HG02970 (cell line): ENCODE results near the gene FCER1G.
"Not testable (repeated sequence)": the region's sequence is repeated elsewhere in the genome, so short reads cannot be mapped to it uniquely, and the experiment has no call there.

Experiments
- ATAC-seq: cut with Tn5 transposase; IDR thresholded peaks from one replicate; pipeline ENCODE4 v1.9.1; 2021; ENCODE audit warnings: mild to moderate bottlenecking, moderate library complexity, moderate number of reproducible peaks; ENCODE audit not compliant: unreplicated experiment, low FRiP score

FCER1G gene

GRCh38 chr1:161226759-161227158, 11.7 kb downstream of the FCER1G start:
- ATAC-seq = no peak

GRCh38 chr1:161227196-161227871, 12.2 kb downstream of the FCER1G start:
- ATAC-seq = no peak

GRCh38 chr1:161228032-161228431, 12.9 kb downstream of the FCER1G start:
- ATAC-seq = no peak

- ATAC-seq = no peak
Measured at GRCh38 chr1:161229896-161230295, 14.8 kb downstream of the FCER1G start.

GRCh38 chr1:161230762-161231161, 15.7 kb downstream of the FCER1G start:
- ATAC-seq = no peak

- no peak for ATAC-seq
Measured at GRCh38 chr1:161233102-161233501, 18.0 kb downstream of the FCER1G start.

- no peak for ATAC-seq
Measured at GRCh38 chr1:161235957-161236775, 21.1 kb downstream of the FCER1G start.

- no peak for ATAC-seq
Measured at GRCh38 chr1:161238039-161238473, 23.0 kb downstream of the FCER1G start, which contains the start of gene NR1I3. TSS of gene NR1I3 (minus strand) at chr1:161238203. CDS start at chr1:161236565, 1,638 bp downstream.

- no peak for ATAC-seq
Measured at GRCh38 chr1:161241682-161242081, 26.6 kb downstream of the FCER1G start.

- no peak for ATAC-seq
Measured at GRCh38 chr1:161242313-161242712, 27.2 kb downstream of the FCER1G start.

GRCh38 chr1:161244888-161245287, 29.8 kb downstream of the FCER1G start:
- no peak for ATAC-seq

- not testable (repeated sequence) for ATAC-seq
Measured at GRCh38 chr1:161250100-161250499, 35.0 kb downstream of the FCER1G start.

- no peak for ATAC-seq
Measured at GRCh38 chr1:161250829-161251228, 35.7 kb downstream of the FCER1G start.

GRCh38 chr1:161251579-161251978, 36.5 kb downstream of the FCER1G start:
- ATAC-seq = no peak

- ATAC-seq = not testable (repeated sequence)
Measured at GRCh38 chr1:161255302-161255701, 40.2 kb downstream of the FCER1G start.

GRCh38 chr1:161255955-161256520, 40.9 kb downstream of the FCER1G start:
- ATAC-seq = not testable (repeated sequence)

- ATAC-seq = not testable (repeated sequence)
Measured at GRCh38 chr1:161257109-161257508, 42.0 kb downstream of the FCER1G start.

- no peak for ATAC-seq
Measured at GRCh38 chr1:161258439-161259344, 43.6 kb downstream of the FCER1G start, which contains the start of gene PCP4L1. TSS of gene PCP4L1 (plus strand) at chr1:161258745. CDS start at chr1:161258975, 230 bp downstream.

- no peak for ATAC-seq
Measured at GRCh38 chr1:161259345-161259702, 44.2 kb downstream of the FCER1G start.

- no peak for ATAC-seq
Measured at GRCh38 chr1:161259765-161260164, 44.7 kb downstream of the FCER1G start.
